Stromal cell of bone marrow (primary cell): Measurements from ENCODE around the gene MYEOV.

Experiments used
- DNase-seq: peaks from one replicate; pipeline ENCODE4 v3.0.0-alpha.2; 2012; ENCODE audit warnings: low read depth

The MYEOV gene

GRCh38 chr11:69317401-69318092 is 23.6 kb downstream of the MYEOV start:
- peak; percentile 67 for DNase-seq

- no peak for DNase-seq
Observed at GRCh38 chr11:69318093-69318420, 24.1 kb downstream of the MYEOV start.

GRCh38 chr11:69319255-69320106 is 25.5 kb downstream of the MYEOV start:
- DNase-seq: no peak

- DNase-seq: no peak
Observed at GRCh38 chr11:69320326-69320725, 26.4 kb downstream of the MYEOV start.

GRCh38 chr11:69320756-69321741 is 27.1 kb downstream of the MYEOV start:
- no peak for DNase-seq

GRCh38 chr11:69321877-69322361 is 28.0 kb downstream of the MYEOV start:
- peak; percentile 99 for DNase-seq

- DNase-seq: no peak
Observed at GRCh38 chr11:69325446-69325845, 31.5 kb downstream of the MYEOV start.

GRCh38 chr11:69326622-69327219 is 32.8 kb downstream of the MYEOV start:
- DNase-seq: no peak

GRCh38 chr11:69327741-69328191 is 33.8 kb downstream of the MYEOV start:
- DNase-seq: no peak

- no peak for DNase-seq
Observed at GRCh38 chr11:69328231-69328630, 34.3 kb downstream of the MYEOV start.

- no peak for DNase-seq
Observed at GRCh38 chr11:69329581-69329980, 35.6 kb downstream of the MYEOV start.

GRCh38 chr11:69330330-69330729 is 36.4 kb downstream of the MYEOV start:
- DNase-seq: no peak

- DNase-seq: no peak
Observed at GRCh38 chr11:69333149-69333710, 39.3 kb downstream of the MYEOV start.

- DNase-seq: no peak
Observed at GRCh38 chr11:69333879-69334278, 39.9 kb downstream of the MYEOV start.

GRCh38 chr11:69335007-69335780 is 41.2 kb downstream of the MYEOV start:
- no peak for DNase-seq

GRCh38 chr11:69335781-69336405 is 41.9 kb downstream of the MYEOV start:
- DNase-seq: no peak

- DNase-seq: no peak
Observed at GRCh38 chr11:69337211-69337721, 43.3 kb downstream of the MYEOV start.

GRCh38 chr11:69339041-69339733 is 45.2 kb downstream of the MYEOV start:
- DNase-seq: no peak

GRCh38 chr11:69339983-69340565 is 46.1 kb downstream of the MYEOV start:
- DNase-seq: no peak
